HEK293 (cell line): Measurements from ENCODE around the gene DEPDC5.

Experiments
- CTCF ChIA-PET: fragments of 350-600 bp; formaldehyde crosslinking; extraction: SDS; loops from one replicate; lab custom pipeline; 2021; ENCODE audit warnings: antibody characterized with exemption; lab: Yijun Ruan, JAX
- POLR2A ChIA-PET: fragments of 300-600 bp; formaldehyde crosslinking; extraction: SDS; loops from one replicate; lab custom pipeline; 2020; ENCODE audit warnings: antibody characterized with exemption, inconsistent platforms; lab: Yijun Ruan, JAX
- H3K27ac ChIP-seq: fragments of 200-500 bp; sonication (Bioruptor generic); 2 replicates; pipeline ENCODE4 v1.5.1; 2014; ENCODE audit warnings: low read depth, low read length, control low read depth, inconsistent platforms; ENCODE audit errors: extremely low read depth
- H3K36me3 ChIP-seq, 2 experiments: fragments of 200-500 bp in 1 of 2; sonication (Bioruptor generic) in 1 of 2; 1 replicate in 1 of 2; 2 replicates in 1 of 2; pipeline ENCODE4 v1.5.1; 2014 to 2017; ENCODE audit warnings: inconsistent platforms in 2 of 2, low read length in 2 of 2; ENCODE audit not compliant: control insufficient read depth in 2 of 2, insufficient read depth in 1 of 2
- H3K4me1 ChIP-seq: fragments of 200-500 bp; sonication (Bioruptor generic); 2 replicates; pipeline ENCODE4 v1.5.1; 2014; ENCODE audit warnings: mild to moderate bottlenecking, low read length, inconsistent platforms; ENCODE audit not compliant: control insufficient read depth, insufficient read depth
- H3K4me3 ChIP-seq: 2 replicates; pipeline ENCODE4 v1.5.1; 2011; ENCODE audit warnings: low read depth, mild to moderate bottlenecking, control low read depth, low read length, moderate library complexity
- H3K9me3 ChIP-seq: fragments of 200-500 bp; sonication (Bioruptor generic); 2 replicates; pipeline ENCODE4 v1.5.1; 2014; ENCODE audit warnings: low read depth, low read length, inconsistent platforms; ENCODE audit not compliant: control insufficient read depth, insufficient read depth
- EGR2 ChIP-seq: fragments of 450-650 bp; formaldehyde crosslinking; IDR thresholded peaks from 2 replicates; pipeline ENCODE4 v1.5.1; 2016; ENCODE audit warnings: low read depth, missing biosample characterization, missing genetic modification characterization
- GFI1B ChIP-seq: fragments of 450-650 bp; formaldehyde crosslinking; IDR thresholded peaks from 2 replicates; pipeline ENCODE4 v1.5.1; 2016; ENCODE audit warnings: missing biosample characterization, missing genetic modification characterization
- KLF9 ChIP-seq: fragments of 450-650 bp; formaldehyde crosslinking; IDR thresholded peaks from 2 replicates; pipeline ENCODE4 v1.5.1; 2016; ENCODE audit warnings: missing biosample characterization, missing genetic modification characterization, low read depth
- ZIC2 ChIP-seq: fragments of 450-650 bp; formaldehyde crosslinking; IDR thresholded peaks from 2 replicates; pipeline ENCODE4 v1.5.1; 2016; ENCODE audit warnings: missing biosample characterization, missing genetic modification characterization
- ZNF2 ChIP-seq: fragments of 450-650 bp; formaldehyde crosslinking; IDR thresholded peaks from 2 replicates; pipeline ENCODE4 v1.5.1; 2016; ENCODE audit warnings: missing biosample characterization, missing genetic modification characterization
- ZNF211 ChIP-seq: fragments of 450-650 bp; formaldehyde crosslinking; IDR thresholded peaks from 2 replicates; pipeline ENCODE4 v1.5.1; 2016; ENCODE audit warnings: low read depth, missing biosample characterization, missing genetic modification characterization
- ZNF266 ChIP-seq: fragments of 450-650 bp; formaldehyde crosslinking; IDR thresholded peaks from 2 replicates; pipeline ENCODE4 v1.5.1; 2016; ENCODE audit warnings: missing biosample characterization, missing genetic modification characterization, low read depth
- ZNF514 ChIP-seq: fragments of 450-650 bp; formaldehyde crosslinking; IDR thresholded peaks from 2 replicates; pipeline ENCODE4 v1.5.1; 2016; ENCODE audit warnings: missing biosample characterization, missing genetic modification characterization
- ZNF596 ChIP-seq: fragments of 450-650 bp; IDR thresholded peaks from 2 replicates; pipeline ENCODE4 v1.5.0; 2018; ENCODE audit warnings: missing biosample characterization, mild to moderate bottlenecking, missing genetic modification characterization, moderate library complexity
- ZNF600 ChIP-seq: fragments of 450-650 bp; formaldehyde crosslinking; IDR thresholded peaks from 2 replicates; pipeline ENCODE4 v1.5.1; 2016; ENCODE audit warnings: missing biosample characterization, missing genetic modification characterization
- ZNF624 ChIP-seq: fragments of 450-650 bp; formaldehyde crosslinking; IDR thresholded peaks from 2 replicates; pipeline ENCODE4 v1.5.1; 2017; ENCODE audit warnings: missing biosample characterization, missing genetic modification characterization
- ZNF664 ChIP-seq: fragments of 450-650 bp; formaldehyde crosslinking; IDR thresholded peaks from 2 replicates; pipeline ENCODE4 v1.5.1; 2016; ENCODE audit warnings: missing biosample characterization, missing genetic modification characterization
- TF ChIP-seq, protein P1 (sequence below): fragments of 450-650 bp; formaldehyde crosslinking; IDR thresholded peaks from 2 replicates; pipeline ENCODE4 v1.5.1; 2017; ENCODE audit warnings: missing biosample characterization, missing genetic modification characterization
- TF ChIP-seq, protein P2 (sequence below): fragments of 450-650 bp; formaldehyde crosslinking; IDR thresholded peaks from 2 replicates; pipeline ENCODE4 v1.5.1; 2016; ENCODE audit warnings: missing biosample characterization, missing genetic modification characterization
- TF ChIP-seq, protein P3 (sequence below): fragments of 450-650 bp; formaldehyde crosslinking; IDR thresholded peaks from 2 replicates; pipeline ENCODE4 v1.5.1; 2017; ENCODE audit warnings: missing biosample characterization, missing genetic modification characterization
- TF ChIP-seq, protein P4 (sequence below): fragments of 450-650 bp; formaldehyde crosslinking; IDR thresholded peaks from 2 replicates; pipeline ENCODE4 v1.5.1; 2016; ENCODE audit warnings: missing biosample characterization, missing genetic modification characterization
- TF ChIP-seq, protein P5 (sequence below): fragments of 450-650 bp; formaldehyde crosslinking; IDR thresholded peaks from 2 replicates; pipeline ENCODE4 v1.5.1; 2016; ENCODE audit warnings: missing biosample characterization, missing genetic modification characterization

The DEPDC5 gene

DNA sequence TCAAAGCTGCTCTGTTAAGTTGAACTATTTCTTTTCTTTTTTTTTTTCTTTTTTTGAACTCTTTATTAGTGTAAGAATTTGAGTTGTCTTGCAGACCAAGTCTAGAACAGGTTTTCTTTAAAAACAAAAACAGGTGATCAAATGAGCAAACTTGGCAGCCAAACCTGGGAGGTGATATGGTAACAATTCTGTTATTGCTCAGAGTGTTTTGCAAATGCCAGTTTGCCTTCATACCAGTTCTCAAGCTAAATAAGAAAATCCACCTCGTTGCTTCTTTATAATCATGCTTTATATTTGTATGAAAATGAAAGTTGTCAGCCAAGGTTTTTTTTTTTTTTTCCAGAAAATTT, 76.9 kb downstream of the DEPDC5 start:
- POLR2A ChIA-PET: interaction anchor here (0.6 to 1.0 kb wide), 2 partner anchors 34 to 92 kb away, joined by 3 to 4 read pairs; no protein-coding TSS in a partner anchor
- TF ChIP-seq ZNF664 (tag by site-specific recombination) (no peak), EGR2 (tag by site-specific recombination) (no peak), GFI1B (tag by site-specific recombination) (no peak), ZNF2 (tag by site-specific recombination) (no peak), KLF9 (tag by site-specific recombination) (no peak), ZNF596 (tag by site-specific recombination) (no peak), ZNF600 (tag by site-specific recombination) (no peak), ZNF266 (tag by site-specific recombination) (no peak), ZNF211 (tag by site-specific recombination) (no peak), ZIC2 (no peak), ZNF514 (tag by site-specific recombination) (no peak), ZNF624 (tag by site-specific recombination) (no peak)
- TF ChIP-seq, protein P1, sequence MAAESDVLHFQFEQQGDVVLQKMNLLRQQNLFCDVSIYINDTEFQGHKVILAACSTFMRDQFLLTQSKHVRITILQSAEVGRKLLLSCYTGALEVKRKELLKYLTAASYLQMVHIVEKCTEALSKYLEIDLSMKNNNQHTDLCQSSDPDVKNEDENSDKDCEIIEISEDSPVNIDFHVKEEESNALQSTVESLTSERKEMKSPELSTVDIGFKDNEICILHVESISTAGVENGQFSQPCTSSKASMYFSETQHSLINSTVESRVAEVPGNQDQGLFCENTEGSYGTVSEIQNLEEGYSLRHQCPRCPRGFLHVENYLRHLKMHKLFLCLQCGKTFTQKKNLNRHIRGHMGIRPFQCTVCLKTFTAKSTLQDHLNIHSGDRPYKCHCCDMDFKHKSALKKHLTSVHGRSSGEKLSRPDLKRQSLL: no peak
- TF ChIP-seq, protein P2, sequence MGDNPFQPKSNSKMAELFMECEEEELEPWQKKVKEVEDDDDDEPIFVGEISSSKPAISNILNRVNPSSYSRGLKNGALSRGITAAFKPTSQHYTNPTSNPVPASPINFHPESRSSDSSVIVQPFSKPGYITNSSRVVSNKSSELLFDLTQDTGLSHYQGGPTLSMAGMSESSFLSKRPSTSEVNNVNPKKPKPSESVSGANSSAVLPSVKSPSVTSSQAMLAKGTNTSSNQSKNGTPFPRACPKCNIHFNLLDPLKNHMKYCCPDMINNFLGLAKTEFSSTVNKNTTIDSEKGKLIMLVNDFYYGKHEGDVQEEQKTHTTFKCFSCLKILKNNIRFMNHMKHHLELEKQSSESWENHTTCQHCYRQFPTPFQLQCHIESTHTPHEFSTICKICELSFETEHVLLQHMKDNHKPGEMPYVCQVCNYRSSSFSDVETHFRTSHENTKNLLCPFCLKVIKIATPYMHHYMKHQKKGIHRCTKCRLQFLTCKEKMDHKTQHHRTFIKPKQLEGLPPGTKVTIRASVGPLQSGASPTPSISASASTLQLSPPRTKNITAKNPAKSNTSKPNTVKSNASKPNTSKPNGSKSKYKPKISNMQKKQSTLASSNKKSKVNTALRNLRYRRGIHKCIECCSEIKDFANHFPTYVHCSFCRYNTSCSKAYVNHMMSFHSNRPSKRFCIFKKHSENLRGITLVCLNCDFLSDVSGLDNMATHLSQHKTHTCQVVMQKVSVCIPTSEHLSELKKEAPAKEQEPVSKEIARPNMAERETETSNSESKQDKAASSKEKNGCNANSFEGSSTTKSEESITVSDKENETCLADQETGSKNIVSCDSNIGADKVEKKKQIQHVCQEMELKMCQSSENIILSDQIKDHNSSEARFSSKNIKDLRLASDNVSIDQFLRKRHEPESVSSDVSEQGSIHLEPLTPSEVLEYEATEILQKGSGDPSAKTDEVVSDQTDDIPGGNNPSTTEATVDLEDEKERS (tag by site-specific recombination): no peak
- TF ChIP-seq, protein P3, sequence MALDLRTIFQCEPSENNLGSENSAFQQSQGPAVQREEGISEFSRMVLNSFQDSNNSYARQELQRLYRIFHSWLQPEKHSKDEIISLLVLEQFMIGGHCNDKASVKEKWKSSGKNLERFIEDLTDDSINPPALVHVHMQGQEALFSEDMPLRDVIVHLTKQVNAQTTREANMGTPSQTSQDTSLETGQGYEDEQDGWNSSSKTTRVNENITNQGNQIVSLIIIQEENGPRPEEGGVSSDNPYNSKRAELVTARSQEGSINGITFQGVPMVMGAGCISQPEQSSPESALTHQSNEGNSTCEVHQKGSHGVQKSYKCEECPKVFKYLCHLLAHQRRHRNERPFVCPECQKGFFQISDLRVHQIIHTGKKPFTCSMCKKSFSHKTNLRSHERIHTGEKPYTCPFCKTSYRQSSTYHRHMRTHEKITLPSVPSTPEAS (tag by site-specific recombination): no peak
- TF ChIP-seq, protein P4, sequence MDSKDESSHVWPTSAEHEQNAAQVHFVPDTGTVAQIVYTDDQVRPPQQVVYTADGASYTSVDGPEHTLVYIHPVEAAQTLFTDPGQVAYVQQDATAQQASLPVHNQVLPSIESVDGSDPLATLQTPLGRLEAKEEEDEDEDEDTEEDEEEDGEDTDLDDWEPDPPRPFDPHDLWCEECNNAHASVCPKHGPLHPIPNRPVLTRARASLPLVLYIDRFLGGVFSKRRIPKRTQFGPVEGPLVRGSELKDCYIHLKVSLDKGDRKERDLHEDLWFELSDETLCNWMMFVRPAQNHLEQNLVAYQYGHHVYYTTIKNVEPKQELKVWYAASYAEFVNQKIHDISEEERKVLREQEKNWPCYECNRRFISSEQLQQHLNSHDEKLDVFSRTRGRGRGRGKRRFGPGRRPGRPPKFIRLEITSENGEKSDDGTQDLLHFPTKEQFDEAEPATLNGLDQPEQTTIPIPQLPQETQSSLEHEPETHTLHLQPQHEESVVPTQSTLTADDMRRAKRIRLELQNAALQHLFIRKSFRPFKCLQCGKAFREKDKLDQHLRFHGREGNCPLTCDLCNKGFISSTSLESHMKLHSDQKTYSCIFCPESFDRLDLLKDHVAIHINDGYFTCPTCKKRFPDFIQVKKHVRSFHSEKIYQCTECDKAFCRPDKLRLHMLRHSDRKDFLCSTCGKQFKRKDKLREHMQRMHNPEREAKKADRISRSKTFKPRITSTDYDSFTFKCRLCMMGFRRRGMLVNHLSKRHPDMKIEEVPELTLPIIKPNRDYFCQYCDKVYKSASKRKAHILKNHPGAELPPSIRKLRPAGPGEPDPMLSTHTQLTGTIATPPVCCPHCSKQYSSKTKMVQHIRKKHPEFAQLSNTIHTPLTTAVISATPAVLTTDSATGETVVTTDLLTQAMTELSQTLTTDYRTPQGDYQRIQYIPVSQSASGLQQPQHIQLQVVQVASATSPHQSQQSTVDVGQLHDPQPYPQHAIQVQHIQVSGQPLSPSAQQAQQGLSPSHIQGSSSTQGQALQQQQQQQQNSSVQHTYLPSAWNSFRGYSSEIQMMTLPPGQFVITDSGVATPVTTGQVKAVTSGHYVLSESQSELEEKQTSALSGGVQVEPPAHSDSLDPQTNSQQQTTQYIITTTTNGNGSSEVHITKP (tag by site-specific recombination): no peak
- TF ChIP-seq, protein P5, sequence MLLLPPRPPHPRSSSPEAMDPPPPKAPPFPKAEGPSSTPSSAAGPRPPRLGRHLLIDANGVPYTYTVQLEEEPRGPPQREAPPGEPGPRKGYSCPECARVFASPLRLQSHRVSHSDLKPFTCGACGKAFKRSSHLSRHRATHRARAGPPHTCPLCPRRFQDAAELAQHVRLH (tag by site-specific recombination): no peak
- TF ChIP-seq, all 188 proteins: peak for 0
- CTCF ChIA-PET: interaction anchor here (0.7 to 2.6 kb wide), 7 partner anchors 8 to 1346 kb away, joined by 3 to 8 read pairs (median 3); no protein-coding TSS in a partner anchor
- no peak overlapping the region for H3K27ac ChIP-seq
- H3K9me3 ChIP-seq: no peaks in the 10 kb centered on the region
- no peak overlapping the region for H3K4me3 ChIP-seq
- 0 out of 2 replicates have a peak, but pooled peaks cover 3% of the 10 kb centered on the region for H3K4me1 ChIP-seq
- H3K36me3 ChIP-seq: peaks cover 3 to 55% of the 10 kb centered on the region in 2 experiments; a peak in 2 of 3 replicates
